Measurements from ENCODE around the gene WWOX.

WWOX gene

GRCh38 chr16:78669994-78670393 lies 570.5 kb downstream of the WWOX start:
- H3K9ac ChIP-seq (ENCODE audit: low read depth, low read length): no peak overlapping the region
- no peaks in the 10 kb centered on the region; the same call in 1 of the 2 replicates for H3K4me1 ChIP-seq (ENCODE audit: control insufficient read depth, insufficient read depth, low read length)
- H3K9me3 ChIP-seq (ENCODE audit: control insufficient read depth, insufficient read depth, low read length): no peaks in the 10 kb centered on the region
- H3K27ac ChIP-seq (ENCODE audit: low read depth, low read length): no peak overlapping the region
- H3K4me3 ChIP-seq (ENCODE audit: low read depth, low read length): no peak overlapping the region
- no peaks in the 10 kb centered on the region for H3K27me3 ChIP-seq (ENCODE audit: control insufficient read depth, insufficient read depth, low read length)
- H3K36me3 ChIP-seq (ENCODE audit: control insufficient read depth, insufficient read depth, low read length): no peaks in the 10 kb centered on the region

- Histone ChIP-seq H3K9me3 (ENCODE audit: control insufficient read depth, insufficient read depth, low read length) (no peaks in the 10 kb centered on the region), H3K36me3 (ENCODE audit: control insufficient read depth, insufficient read depth, low read length) (no peaks in the 10 kb centered on the region), H3K9ac (ENCODE audit: low read depth, low read length) (no peak overlapping the region), H3K4me1 (ENCODE audit: control insufficient read depth, insufficient read depth, low read length) (no peaks in the 10 kb centered on the region; the same call in 1 of the 2 replicates), H3K27me3 (ENCODE audit: control insufficient read depth, insufficient read depth, low read length) (no peaks in the 10 kb centered on the region), H3K27ac (ENCODE audit: low read depth, low read length) (no peak overlapping the region), H3K4me3 (ENCODE audit: low read depth, low read length) (no peak overlapping the region)
Observed at GRCh38 chr16:78672779-78673556, 573.5 kb downstream of the WWOX start.

- Histone ChIP-seq H3K4me3 (ENCODE audit: low read depth, low read length) (no peak overlapping the region), H3K36me3 (ENCODE audit: control insufficient read depth, insufficient read depth, low read length) (no peaks in the 10 kb centered on the region), H3K27ac (ENCODE audit: low read depth, low read length) (no peak overlapping the region), H3K27me3 (ENCODE audit: control insufficient read depth, insufficient read depth, low read length) (no peaks in the 10 kb centered on the region), H3K9me3 (ENCODE audit: control insufficient read depth, insufficient read depth, low read length) (no peaks in the 10 kb centered on the region), H3K9ac (ENCODE audit: low read depth, low read length) (no peak overlapping the region), H3K4me1 (ENCODE audit: control insufficient read depth, insufficient read depth, low read length) (no peaks in the 10 kb centered on the region; the same call in 1 of the 2 replicates)
Observed at GRCh38 chr16:78673884-78674283, 574.4 kb downstream of the WWOX start.

- H3K27me3 ChIP-seq (ENCODE audit: control insufficient read depth, insufficient read depth, low read length): no peaks in the 10 kb centered on the region
- H3K27ac ChIP-seq (ENCODE audit: low read depth, low read length): no peak overlapping the region
- no peaks in the 10 kb centered on the region for H3K9me3 ChIP-seq (ENCODE audit: control insufficient read depth, insufficient read depth, low read length)
- H3K4me3 ChIP-seq (ENCODE audit: low read depth, low read length): no peak overlapping the region
- no peaks in the 10 kb centered on the region for H3K36me3 ChIP-seq (ENCODE audit: control insufficient read depth, insufficient read depth, low read length)
- H3K4me1 ChIP-seq (ENCODE audit: control insufficient read depth, insufficient read depth, low read length): no peaks in the 10 kb centered on the region
- no peak overlapping the region for H3K9ac ChIP-seq (ENCODE audit: low read depth, low read length)
Observed at GRCh38 chr16:78675312-78675711, 575.9 kb downstream of the WWOX start.

- no peaks in the 10 kb centered on the region for H3K27me3 ChIP-seq (ENCODE audit: control insufficient read depth, insufficient read depth, low read length)
- H3K27ac ChIP-seq (ENCODE audit: low read depth, low read length): no peak overlapping the region
- H3K4me3 ChIP-seq (ENCODE audit: low read depth, low read length): no peak overlapping the region
- no peak overlapping the region for H3K9ac ChIP-seq (ENCODE audit: low read depth, low read length)
- H3K36me3 ChIP-seq (ENCODE audit: control insufficient read depth, insufficient read depth, low read length): no peaks in the 10 kb centered on the region
- H3K4me1 ChIP-seq (ENCODE audit: control insufficient read depth, insufficient read depth, low read length): no peaks in the 10 kb centered on the region
- no peaks in the 10 kb centered on the region for H3K9me3 ChIP-seq (ENCODE audit: control insufficient read depth, insufficient read depth, low read length)
Observed at GRCh38 chr16:78675951-78676792, 576.7 kb downstream of the WWOX start.

GRCh38 chr16:78677181-78677731 lies 577.8 kb downstream of the WWOX start:
- H3K4me1 ChIP-seq (ENCODE audit: control insufficient read depth, insufficient read depth, low read length): no peaks in the 10 kb centered on the region
- H3K9me3 ChIP-seq (ENCODE audit: control insufficient read depth, insufficient read depth, low read length): no peaks in the 10 kb centered on the region
- H3K36me3 ChIP-seq (ENCODE audit: control insufficient read depth, insufficient read depth, low read length): no peaks in the 10 kb centered on the region
- H3K4me3 ChIP-seq (ENCODE audit: low read depth, low read length): no peak overlapping the region
- no peak overlapping the region for H3K27ac ChIP-seq (ENCODE audit: low read depth, low read length)
- H3K27me3 ChIP-seq (ENCODE audit: control insufficient read depth, insufficient read depth, low read length): no peaks in the 10 kb centered on the region
- no peak overlapping the region for H3K9ac ChIP-seq (ENCODE audit: low read depth, low read length)

GRCh38 chr16:78679546-78679945 lies 580.1 kb downstream of the WWOX start:
- Histone ChIP-seq H3K9me3 (ENCODE audit: control insufficient read depth, insufficient read depth, low read length) (no peaks in the 10 kb centered on the region), H3K9ac (ENCODE audit: low read depth, low read length) (no peak overlapping the region), H3K4me1 (ENCODE audit: control insufficient read depth, insufficient read depth, low read length) (no peaks in the 10 kb centered on the region), H3K27ac (ENCODE audit: low read depth, low read length) (no peak overlapping the region), H3K27me3 (ENCODE audit: control insufficient read depth, insufficient read depth, low read length) (no peaks in the 10 kb centered on the region), H3K4me3 (ENCODE audit: low read depth, low read length) (no peak overlapping the region), H3K36me3 (ENCODE audit: control insufficient read depth, insufficient read depth, low read length) (no peaks in the 10 kb centered on the region)

- Histone ChIP-seq H3K27ac (ENCODE audit: low read depth, low read length) (no peak overlapping the region), H3K4me3 (ENCODE audit: low read depth, low read length) (no peak overlapping the region), H3K9ac (ENCODE audit: low read depth, low read length) (no peak overlapping the region), H3K27me3 (ENCODE audit: control insufficient read depth, insufficient read depth, low read length) (no peaks in the 10 kb centered on the region), H3K4me1 (ENCODE audit: control insufficient read depth, insufficient read depth, low read length) (no peaks in the 10 kb centered on the region), H3K9me3 (ENCODE audit: control insufficient read depth, insufficient read depth, low read length) (no peaks in the 10 kb centered on the region), H3K36me3 (ENCODE audit: control insufficient read depth, insufficient read depth, low read length) (no peaks in the 10 kb centered on the region)
Observed at GRCh38 chr16:78681743-78682142, 582.3 kb downstream of the WWOX start.

GRCh38 chr16:78684030-78684611 lies 584.7 kb downstream of the WWOX start:
- no peaks in the 10 kb centered on the region for H3K36me3 ChIP-seq (ENCODE audit: control insufficient read depth, insufficient read depth, low read length)
- H3K9me3 ChIP-seq (ENCODE audit: control insufficient read depth, insufficient read depth, low read length): no peaks in the 10 kb centered on the region
- H3K27me3 ChIP-seq (ENCODE audit: control insufficient read depth, insufficient read depth, low read length): no peaks in the 10 kb centered on the region
- H3K4me3 ChIP-seq (ENCODE audit: low read depth, low read length): no peak overlapping the region
- no peak overlapping the region for H3K27ac ChIP-seq (ENCODE audit: low read depth, low read length)
- H3K9ac ChIP-seq (ENCODE audit: low read depth, low read length): no peak overlapping the region
- no peaks in the 10 kb centered on the region for H3K4me1 ChIP-seq (ENCODE audit: control insufficient read depth, insufficient read depth, low read length)

- H3K27me3 ChIP-seq (ENCODE audit: control insufficient read depth, insufficient read depth, low read length): no peaks in the 10 kb centered on the region
- H3K36me3 ChIP-seq (ENCODE audit: control insufficient read depth, insufficient read depth, low read length): no peaks in the 10 kb centered on the region
- no peak overlapping the region for H3K9ac ChIP-seq (ENCODE audit: low read depth, low read length)
- no peaks in the 10 kb centered on the region for H3K9me3 ChIP-seq (ENCODE audit: control insufficient read depth, insufficient read depth, low read length)
- no peak overlapping the region for H3K4me3 ChIP-seq (ENCODE audit: low read depth, low read length)
- no peaks in the 10 kb centered on the region for H3K4me1 ChIP-seq (ENCODE audit: control insufficient read depth, insufficient read depth, low read length)
- no peak overlapping the region for H3K27ac ChIP-seq (ENCODE audit: low read depth, low read length)
Observed at GRCh38 chr16:78684655-78685375, 585.4 kb downstream of the WWOX start.
